ENCODE results near the gene TNNI2.

- TF ChIP-seq CTCF (conservative IDR thresholded peaks at IDR 0.05 in 1 of 2, IDR thresholded peaks at IDR 0.05 in 1 of 2; ENCODE audit: low read depth in 1 of 2, low read length in 2 of 2) (no peak), EZH2 (IDR thresholded peaks at IDR 0.05; ENCODE audit: low read length, missing control alignments) (no peak)
Observed at GRCh38 chr11:1861435-1862411, 22.9 kb downstream of the TNNI2 start.
